Stimulated activated CD8-positive, alpha-beta memory T cell treated with anti-CD3 and anti-CD28 coated beads, Interleukin-7, amount 100 ng/mL, for 1 hour (primary cell): Measurements from ENCODE around the gene AGBL4.

Experiments
- DNase-seq, 2 donors: peaks; one replicate each; pipeline ENCODE4 v3.0.0-alpha.2; 2020; ENCODE audit warnings: low read depth in 2 of 2

AGBL4 gene

DNA sequence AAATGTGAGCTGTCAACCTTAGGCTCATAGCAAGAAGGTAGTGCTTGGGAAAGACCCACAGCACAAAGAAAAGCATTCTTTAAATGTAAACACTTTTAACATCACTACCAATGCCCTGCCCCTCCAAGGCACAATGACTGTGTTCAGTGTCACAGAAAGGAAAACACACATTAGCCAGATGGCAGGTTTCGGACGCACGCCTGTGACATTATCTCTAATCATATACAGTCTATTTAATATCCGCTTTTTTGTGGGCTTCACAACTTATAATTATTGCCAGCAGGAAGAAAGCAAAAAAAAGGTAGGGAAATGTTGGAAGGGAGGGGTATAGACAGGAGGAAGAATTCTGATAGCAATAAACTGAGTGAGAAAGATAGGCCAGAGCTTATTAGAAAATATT, 1134.7 kb downstream of the AGBL4 start:
- no peak for DNase-seq

DNA sequence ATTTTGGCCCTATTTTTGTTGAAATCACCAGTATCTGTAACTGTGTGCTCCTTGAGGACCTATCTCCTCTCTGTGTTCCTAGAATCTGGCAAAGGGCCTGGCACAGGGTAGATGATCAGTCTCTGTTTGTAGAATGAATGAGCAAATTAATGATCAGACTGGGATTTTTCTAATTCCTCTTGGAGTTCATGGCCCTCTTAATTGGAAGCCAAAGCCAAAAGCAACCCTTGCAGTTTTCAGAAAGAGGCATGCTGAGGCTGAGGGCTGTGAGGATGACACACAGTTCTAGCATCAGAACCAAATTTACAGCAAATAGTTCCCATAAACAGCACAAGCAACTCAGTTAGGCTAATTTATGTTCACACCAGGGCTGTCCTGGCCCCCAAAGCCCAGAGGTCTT, 1136.0 kb downstream of the AGBL4 start:
- no peak for DNase-seq

DNA sequence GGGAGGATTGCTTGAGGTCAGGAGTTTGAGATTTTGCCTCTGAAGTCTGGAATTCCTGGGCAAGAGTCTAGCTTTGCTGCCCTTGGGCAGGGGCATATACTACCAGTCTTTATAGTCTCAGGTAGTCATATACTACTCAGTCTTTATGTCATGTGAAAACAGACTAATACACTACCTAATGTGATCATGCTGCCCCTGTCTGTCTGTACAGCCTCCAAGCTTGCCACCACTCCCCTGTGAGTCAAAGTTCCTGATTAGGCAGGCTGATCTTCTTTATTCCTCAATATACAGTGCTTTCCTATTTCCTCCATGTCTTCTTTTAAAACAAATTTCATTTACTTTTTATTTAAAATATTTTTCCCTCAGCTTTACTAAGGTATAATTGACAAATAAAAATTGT, 1141.7 kb downstream of the AGBL4 start:
- no peak for DNase-seq

DNA sequence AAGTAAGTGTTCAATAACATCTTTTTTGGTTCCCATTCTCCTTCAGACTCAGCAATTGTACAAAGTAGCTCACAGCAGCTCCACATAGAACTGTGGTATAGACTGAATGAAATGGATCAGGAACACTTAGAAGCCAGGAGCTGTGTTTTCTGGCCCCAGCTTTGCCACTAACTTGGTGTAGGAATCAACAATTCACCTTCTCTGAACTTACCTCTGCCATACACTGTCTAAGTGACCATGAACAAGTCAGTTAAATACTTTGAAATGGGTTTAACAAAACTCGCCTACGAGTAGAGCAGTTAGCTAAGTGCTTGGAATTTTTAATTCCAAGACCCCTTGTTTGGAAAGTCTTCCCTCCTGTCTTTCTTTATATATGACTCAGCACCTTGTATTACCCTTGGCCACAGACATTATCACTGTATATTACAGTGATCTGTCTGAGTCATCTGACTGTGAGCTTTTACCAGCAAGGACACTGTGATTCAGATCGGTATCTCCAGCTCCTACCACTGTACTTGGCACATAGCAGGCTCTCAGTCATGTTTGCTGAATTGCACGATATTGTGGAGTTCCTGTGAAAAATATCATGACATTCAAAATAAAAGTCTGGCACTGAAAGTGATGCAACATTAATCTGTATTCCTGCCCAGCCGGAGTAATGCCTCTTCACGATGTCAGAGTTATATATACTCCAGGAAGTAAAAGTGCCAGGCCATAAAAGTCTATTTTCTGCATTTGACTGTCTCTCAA, 1145.4 kb downstream of the AGBL4 start:
- DNase-seq, result no peak

DNA sequence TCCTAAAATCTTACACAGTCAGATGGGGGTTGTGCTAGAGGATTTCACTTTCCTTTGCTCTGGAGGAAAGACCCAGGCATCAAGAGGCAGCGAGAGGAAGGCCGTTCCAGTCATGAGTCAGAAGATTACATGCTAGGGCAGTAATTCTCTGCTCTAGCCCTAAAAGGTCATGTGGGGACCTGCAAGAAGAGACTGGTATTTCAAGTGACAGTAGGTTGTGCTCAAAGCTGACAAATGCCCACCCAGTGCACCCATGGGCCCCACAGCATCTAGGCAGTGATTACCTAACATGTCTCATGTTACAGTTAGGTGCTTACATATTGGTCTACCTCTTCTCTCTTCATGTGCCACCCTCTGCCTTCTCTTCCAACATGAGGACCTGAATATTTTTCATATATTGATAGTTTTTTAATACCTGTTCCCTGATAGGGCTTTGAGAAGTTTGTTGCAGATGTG, 1147.4 kb downstream of the AGBL4 start:
- no peak for DNase-seq

DNA sequence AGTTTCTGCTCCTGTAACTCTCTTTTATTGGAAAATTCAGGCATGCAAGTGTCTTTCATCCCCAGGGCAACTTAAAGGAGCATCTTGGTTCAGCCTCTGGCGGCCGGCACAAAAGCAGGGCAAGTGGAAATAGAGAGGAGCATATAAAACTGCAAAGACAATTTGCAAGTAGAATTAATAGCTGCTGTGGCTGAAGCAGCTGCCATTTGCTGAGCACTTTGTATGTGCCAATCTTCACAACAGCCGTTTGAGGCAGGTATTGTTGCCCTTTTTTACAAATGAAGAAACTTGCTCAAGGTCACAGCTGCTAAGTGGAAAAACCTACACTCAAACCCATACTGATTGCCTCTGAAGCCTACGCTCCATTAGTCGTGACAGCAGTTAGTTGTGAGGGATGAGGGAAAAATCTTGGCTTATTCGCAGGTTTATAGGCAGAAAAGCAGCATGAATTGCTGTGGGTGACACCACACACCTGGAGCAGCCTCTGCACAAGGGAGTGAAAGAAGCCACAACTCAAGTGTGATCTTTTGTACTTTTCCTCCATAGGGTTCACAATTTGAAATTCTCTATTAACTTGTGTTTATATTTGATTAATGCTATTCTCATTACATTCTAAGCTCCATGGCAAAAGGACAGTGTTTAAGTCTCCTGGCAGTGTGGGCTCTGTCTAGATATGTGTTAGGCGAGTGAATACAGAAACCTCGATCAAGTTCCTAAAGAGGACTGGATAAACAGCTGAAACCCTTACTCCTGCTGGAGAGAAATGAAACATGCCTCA, 1148.0 kb downstream of the AGBL4 start:
- DNase-seq, result no peak

DNA sequence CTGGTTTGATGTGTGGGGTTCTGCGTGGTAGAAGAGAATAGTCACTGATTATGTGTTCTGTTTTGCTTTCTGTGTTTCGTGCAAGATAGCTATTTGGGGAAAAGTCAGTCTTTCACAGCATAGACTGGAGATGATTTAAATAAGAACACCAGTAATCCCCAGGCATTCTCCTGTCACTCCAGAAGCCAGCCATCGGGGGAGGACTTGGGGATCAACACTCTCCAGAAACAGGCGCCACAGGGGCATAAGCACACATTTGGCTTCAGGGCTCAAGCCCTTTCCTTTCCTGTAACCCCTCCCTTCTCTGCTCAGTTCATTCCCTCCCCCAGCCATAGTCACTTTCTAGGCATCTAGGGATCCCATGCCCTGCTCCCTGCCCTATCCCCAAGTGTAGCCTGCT, 1149.8 kb downstream of the AGBL4 start:
- no peak for DNase-seq

DNA sequence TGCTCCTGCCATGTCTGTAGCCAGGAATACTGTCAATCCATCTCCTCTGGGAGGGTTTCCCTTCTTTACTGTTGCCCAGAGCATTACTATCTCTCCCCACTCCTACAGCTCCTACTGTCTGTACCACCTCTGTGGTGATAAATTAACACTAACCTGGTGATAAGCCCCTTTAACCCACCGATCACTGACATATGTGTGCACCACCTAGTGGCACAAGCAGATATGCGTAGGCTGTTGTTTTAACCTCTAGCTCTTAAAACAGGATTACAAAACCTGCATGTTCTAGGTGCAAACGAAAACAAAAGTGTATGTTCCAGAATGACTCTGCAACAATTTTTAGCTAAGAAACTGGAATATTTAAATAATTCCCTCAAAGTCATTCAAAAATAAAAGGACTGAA, 1153.2 kb downstream of the AGBL4 start:
- no peak for DNase-seq

DNA sequence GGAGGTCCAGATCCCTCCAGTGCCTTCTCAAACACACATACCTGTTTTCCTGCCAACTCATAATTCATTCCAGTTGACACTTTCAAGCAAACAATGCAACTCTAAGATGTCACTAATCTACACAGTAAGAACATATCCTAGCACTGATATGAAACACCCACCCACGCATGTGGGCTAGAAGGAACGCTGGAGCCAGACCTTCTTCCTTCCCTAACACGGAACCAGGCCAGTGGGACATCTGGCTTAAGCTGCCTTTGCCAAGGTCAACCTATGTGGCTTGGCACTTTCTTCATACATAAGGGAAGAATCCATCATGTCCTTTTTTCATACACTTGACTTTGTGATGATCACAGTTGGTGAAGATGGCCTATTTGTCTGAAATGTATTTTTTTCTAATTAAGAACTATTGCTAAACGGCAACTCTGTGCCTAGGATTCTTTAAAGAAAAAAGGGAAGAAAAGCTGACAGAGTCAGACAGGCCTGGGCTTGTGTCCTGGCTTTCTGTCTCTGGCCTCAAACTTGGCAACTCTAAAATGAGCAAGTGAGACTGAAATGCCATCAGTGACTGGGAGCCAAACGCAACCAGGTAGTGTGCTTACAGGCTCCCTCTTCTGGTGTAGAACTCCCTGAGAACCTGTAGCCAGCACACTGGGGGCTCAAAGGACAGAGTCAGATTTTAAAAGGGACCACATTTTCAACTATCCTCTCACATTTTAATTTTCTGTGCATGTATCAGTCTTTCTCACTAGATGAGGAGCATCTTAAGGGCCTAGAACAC, 1154.4 kb downstream of the AGBL4 start:
- DNase-seq, result no peak

DNA sequence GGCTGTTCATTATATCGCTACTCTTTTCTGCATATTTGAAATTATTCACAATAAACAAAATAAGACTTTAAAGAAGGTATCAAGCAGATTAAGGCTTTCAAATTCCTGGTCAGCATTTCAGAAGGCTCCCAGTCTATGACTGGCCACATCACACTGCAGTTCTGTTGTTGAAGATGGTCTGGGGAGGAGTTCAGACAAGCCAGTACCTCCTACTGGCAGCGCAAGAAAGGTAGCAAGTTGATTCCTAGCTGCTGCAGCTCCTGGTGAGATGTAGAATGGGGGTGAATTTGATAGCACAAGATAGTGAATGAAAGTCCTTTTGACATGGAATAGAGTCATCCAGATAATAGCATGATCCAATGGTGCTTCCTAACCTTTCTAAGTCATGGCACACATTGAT, 1158.8 kb downstream of the AGBL4 start:
- no peak for DNase-seq

DNA sequence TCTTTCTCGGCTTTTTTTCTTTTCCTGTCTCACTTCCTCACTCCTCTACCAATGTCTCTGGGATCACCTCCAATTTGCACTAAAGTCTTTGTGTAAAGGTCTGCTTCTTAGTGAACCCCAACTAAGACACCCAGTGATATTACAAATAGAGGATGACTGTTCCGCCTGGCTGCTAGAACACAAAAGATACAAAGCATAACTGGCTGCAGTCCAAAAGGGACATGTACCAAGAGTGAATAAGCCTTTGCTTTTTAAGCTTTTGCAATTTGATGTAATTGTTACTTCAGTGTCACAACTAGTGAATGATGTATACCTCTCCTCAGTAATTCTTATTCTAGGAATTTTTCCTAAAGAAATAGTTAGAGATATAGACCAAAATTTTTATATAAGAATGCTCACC, 1164.3 kb downstream of the AGBL4 start:
- no peak for DNase-seq

DNA sequence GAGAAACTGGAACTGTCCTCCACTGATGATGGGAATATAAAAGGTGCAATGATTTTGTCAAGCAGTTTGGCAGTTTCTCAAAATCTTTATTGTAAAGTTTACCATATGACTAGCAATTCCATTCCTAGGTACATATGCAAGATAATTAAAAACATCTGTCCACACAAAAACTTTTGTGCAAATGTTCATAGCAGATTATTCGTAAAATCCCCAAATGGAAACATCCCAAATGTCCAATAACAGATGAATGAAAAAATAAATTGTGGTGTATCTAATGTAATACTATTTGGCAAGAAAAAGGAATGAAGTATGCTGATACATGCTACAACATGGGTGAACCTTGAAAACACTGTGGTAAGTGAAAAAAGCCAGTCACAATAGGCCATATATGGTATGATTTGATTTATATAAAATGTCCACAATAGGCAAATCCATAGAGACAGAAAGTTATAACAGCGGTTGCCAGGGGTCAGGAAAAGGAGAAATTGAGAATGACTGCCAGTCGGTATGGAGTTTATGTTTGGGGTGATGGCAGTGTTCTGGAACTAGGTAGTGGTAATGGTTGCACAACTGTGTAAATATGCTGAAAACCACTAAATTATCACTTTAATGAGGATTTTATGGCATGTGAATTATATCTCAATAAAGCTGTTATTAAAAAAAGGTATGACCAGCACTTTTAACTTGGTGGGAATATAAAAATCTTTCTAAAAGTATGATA, 1165.4 kb downstream of the AGBL4 start:
- no peak for DNase-seq

DNA sequence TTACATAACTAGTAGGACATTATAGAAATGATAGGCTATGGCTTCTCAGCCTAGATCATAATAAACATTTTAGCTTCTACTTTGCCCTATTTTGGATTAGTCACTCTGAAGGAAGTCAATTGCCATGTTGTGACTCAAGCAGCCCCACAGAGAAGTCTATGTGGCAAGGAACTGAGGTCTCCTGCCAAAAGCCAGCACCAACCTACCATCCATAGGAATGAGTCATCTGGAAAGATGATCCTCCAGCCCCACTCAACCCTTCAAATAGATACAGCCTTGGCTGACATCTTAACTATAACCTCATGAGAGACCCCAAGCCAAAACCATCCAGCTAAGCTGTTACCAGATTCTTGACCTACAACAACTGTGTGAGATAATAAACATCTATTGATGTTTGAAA, 1170.7 kb downstream of the AGBL4 start:
- no peak for DNase-seq

DNA sequence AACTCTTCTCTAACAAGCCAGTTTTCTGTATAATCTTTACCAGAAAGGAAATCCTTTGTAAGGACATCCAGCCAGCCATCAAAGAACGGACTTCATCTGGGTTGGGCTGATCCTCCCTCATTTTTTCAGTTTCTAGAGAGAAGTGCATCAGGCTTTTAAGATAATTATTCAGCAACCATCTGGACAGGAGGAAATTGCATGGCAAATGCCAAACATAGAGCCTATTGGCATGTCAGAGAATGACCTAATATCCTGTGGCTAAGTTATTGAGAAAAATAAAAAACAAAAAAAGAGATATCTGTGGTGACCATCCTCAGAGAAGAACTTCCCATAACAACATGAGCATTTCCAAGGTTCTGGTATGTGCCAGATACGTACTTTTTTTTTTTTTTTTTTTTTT, 1172.1 kb downstream of the AGBL4 start:
- no peak for DNase-seq

DNA sequence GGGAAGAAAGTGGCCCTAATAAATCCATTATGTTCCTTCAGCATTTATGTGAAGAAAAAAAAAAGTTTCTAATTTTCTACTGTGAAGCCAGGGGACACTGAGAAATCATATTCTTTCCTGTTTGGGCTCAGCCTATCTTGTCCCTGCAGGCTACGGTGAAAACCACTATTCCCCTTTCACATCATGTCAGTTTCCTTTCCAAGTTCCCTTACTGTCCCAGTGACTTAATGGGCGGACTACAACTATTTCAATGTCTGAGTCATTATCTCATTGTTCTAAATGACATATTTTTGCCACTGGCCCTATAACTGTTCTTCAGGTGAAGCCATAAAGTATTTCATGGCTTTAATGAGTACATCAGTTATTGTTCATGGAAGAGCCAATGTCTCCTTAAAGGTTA, 1175.7 kb downstream of the AGBL4 start:
- no peak for DNase-seq

DNA sequence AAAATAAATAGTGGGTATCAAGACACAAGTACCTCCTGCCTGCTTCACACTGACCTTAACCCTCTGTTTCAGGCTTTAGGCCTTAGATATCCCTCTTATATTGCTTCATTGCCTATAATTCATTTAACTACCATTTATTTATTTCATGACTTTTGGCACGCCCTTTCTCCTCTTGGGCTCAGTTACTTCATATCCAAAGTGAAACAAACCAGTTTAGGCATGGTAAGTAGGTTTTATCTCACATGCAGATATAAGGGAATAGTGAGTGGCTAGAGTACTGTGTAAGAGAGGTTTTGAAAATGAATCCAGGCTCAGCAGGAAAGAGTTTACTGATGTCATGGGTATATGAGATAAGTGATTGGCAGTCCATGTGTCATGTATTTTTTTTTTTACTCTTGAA, 1177.3 kb downstream of the AGBL4 start:
- no peak for DNase-seq

DNA sequence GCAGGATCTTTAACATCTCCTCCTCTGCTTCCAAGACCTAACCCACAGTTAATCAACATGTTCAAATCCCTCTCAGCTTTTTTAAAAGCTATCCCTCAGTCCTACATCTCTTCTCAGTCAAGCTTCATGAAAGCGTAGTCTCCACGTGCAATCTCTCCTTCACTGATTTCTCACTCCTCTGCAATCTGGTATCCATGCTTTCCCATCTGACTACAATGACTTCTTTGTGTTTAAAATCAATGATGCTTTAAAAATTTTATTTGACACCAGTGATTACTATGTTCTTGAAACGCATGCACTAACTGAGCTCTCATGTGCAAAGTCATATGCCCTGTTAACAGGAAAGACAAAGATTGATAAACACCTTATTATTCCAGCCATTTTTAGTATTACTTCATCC, 1179.6 kb downstream of the AGBL4 start:
- no peak for DNase-seq

DNA sequence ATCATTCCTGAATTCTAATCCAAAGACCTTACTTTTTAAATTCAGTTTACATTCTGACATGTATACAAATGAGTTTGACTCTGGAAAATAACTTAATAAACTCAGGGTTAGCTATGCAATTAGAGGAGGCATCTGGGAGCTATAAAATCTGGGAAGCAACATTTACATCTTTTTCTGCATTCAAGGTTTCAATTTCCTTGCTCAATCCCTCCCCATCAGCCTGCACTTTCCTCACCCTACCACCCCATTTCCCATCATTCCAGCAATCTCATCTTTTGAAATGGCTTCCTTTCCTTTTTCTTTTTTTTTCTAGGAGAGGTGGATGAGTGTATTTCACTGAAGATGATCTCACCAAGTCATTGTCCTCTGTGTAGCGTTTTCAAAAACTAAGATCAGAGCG, 1181.8 kb downstream of the AGBL4 start:
- no peak for DNase-seq

DNA sequence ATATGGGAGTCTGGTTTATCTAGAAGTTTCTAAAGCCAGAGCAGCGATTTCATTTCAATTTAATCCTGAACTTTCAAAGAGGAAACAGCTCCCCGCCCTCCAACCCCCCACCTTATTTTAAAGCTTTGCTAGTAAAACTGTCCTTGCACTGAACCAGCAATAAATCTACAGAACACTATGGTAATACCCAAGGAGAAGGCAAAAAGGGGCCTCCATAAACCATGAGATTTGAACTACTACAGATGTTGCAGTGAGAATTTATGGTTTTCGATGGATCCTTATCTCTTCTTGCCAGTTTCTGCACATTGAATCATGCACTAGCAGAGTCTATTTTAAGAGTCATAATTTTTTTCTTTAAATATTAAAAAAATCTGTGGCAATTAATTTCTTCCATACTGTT, 1182.3 kb downstream of the AGBL4 start:
- no peak for DNase-seq

DNA sequence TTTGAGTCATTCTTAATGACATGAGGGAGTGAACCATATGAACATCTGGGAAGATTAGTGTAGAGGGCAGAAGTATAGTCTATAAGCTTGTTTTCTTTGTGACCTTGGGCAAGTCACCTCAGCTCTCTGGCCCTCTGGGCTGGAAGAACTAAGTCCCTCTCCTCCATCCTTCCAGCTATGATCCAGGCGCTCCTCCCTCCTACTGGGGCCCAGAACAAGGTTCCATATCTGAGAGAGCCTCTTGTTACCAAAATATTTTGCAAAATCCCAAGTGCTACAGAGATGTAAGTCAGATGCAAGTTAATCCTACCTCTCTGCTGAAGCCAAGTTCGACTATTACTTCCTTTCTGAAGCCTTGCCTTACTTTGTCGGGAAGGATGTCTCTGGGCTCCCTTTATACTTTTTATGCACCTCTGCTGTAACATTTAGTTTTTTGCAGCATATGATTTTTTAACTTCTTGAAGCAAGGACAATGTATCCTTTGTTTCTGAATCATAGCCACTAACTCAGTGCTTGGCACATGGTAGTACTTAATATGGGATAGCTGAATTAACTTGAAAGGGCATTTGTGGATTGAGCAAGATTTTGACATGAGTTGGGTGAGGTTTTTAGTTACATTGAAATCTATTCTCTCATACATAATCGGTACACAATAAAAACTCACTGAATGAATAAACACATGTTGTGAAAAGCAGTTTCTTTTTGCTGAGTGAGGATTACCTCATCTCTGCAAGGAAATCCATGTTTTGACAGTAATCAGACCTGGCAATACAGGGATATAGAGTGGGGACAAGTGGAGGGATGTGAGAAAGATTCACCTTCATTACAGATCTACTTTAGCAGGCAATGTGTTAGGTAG, 1192.4 kb downstream of the AGBL4 start:
- DNase-seq, result no peak

DNA sequence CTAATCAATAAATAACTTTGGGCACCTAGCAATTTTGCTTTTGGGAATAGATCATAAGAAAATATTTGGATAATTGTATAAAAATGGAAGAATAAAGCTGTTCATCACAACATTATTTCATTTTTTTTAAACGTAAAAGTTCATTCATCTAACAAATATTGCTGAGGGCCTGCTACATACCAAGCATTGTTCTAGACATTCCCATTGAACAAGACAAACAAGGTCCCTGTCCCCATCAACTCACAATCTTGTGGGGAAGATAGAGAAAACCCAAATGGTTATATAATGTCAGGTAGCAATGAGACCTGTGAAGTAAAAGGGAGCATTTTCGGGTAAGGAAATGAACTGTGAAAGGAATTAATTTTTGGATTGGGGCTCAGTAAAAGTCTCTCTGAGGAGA, 1193.0 kb downstream of the AGBL4 start:
- DNase-seq, result no peak
